GM21619 (cell line): ENCODE measurements around the gene DUSP16.
A peak's percentile ranks its signal among the peaks of the same experiment; 100 is the strongest.
"Not testable (repeated sequence)": the region's sequence is repeated elsewhere in the genome, so short reads cannot be mapped to it uniquely, and the experiment has no call there.

Experiments
- ATAC-seq: cut with Tn5 transposase; IDR thresholded peaks from one replicate; pipeline ENCODE4 v1.9.1; 2021; ENCODE audit not compliant: unreplicated experiment

The DUSP16 gene, protein sequence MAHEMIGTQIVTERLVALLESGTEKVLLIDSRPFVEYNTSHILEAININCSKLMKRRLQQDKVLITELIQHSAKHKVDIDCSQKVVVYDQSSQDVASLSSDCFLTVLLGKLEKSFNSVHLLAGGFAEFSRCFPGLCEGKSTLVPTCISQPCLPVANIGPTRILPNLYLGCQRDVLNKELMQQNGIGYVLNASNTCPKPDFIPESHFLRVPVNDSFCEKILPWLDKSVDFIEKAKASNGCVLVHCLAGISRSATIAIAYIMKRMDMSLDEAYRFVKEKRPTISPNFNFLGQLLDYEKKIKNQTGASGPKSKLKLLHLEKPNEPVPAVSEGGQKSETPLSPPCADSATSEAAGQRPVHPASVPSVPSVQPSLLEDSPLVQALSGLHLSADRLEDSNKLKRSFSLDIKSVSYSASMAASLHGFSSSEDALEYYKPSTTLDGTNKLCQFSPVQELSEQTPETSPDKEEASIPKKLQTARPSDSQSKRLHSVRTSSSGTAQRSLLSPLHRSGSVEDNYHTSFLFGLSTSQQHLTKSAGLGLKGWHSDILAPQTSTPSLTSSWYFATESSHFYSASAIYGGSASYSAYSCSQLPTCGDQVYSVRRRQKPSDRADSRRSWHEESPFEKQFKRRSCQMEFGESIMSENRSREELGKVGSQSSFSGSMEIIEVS

DNA sequence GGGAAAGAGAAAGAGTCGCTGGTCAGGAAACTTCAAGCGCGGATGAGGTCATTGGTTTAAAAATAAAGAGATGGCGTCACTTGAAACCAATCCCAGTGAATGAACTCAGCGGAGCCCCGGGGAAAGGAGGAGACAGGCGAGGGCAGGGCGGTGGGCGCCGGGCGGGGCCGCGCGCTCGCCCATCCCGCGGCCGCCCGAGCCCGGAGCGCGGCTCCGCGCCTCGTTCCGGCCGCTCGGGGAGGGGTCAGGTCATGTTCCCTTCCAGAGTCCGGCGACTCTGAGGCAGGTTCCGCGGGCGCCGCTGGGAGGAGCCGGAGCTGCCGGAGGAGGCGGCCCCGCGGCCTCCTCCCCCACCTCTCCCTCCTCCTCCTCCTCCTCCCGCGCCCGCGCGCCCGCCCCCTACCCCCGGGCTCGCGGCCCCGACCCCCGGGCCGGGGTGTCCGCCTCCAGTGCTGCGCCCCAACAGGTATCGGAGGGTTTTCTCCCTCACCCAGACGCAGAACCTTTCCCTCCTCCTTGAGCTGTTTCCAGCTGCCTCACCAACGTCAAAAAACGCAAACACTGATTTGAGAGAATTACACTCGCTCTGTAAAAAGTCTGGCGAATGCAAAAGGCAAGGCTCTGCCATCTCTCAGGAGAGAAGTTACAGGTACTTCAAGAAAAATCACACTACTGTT lies at the start of gene DUSP16:
TSS of gene DUSP16 (minus strand) at position 279 of the 677 bp plus-strand sequence. CDS start 41,765 bp downstream, outside the sequence.
- peak; percentile 72 for ATAC-seq

DNA sequence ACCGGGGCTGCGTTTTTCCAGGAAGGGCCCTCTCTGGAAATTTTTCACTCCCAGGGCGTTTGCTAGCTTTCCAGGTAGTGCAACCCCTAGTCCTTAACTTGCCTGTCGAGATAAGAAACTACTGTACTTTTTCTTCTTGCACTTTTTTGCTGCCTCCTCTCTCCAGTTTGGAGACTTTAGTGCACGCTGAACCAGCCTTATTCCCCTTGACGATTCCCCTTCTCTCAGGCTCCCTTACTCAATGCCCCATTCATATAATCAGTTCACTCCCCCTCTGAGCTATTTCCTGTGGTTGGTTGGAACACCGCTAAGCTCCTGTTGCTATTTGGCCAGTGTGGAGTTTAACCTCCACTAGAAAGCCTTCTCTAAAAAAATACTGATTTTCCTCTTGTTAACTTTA lies 49.7 kb upstream of the DUSP16 start:
- ATAC-seq: no peak

DNA sequence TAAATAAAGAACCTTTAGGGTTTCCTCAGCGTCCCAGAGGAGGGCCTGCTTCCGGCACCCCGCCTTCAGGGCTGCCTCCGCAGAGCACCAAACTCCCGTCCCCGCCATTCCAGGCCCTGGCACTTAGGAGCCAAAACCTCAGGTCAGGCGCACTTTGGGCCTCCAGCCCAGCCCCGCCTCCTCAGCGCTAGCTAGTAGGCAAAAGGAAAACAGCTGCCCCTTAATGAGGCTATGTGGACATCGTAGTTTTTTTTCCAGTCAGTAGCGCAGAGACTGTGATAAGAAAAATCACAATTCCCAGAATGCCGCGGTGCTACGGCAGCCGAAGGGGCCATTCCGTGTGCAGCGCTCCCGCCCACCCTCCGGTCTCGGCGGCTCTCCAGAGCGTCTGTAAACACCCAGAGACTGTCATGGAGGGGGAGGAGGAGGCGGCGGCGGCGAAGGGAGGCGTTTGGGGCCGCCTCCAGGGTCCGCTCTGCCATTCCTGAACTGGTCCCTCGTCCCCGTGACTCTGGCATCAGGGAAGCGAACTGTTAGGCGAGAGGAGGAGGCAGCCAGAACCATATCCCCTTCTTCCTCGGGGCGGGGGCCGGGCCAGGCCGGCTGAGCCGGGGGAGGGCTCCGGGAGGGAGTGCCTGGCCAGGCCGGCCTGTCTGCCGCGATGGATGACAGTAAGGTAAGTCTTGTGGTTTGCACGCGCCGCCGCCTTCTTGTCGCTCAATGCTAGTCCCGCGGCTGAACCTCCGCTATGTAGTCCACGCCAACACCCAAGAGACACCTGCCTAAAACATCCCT lies 49.0 kb upstream of the DUSP16 start, which contains the start of gene CREBL2:
TSS of gene CREBL2 (plus strand) at position 365 of the 795 bp plus-strand sequence. CDS start at position 662, 297 bp downstream.
- ATAC-seq: peak; percentile 66

DNA sequence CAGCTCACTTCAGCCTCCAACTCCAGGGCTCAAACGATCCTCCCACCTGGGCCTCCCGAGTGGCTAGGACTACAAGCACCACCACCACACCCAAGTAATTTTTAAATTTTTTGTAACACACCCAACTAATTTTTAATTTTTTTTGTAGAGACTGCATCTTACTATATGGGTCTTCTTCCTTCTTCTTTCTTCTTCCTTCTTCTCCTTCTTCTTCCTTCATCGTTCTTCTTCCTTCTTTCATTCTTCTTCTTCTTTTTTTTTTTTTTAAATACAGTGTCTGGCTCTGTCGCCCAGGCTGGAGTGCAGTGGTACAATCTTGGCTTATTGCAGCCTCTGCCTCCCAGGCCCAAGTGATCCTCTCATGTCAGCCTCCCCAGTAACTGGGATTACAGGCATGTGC lies 48.0 kb upstream of the DUSP16 start:
- ATAC-seq: no peak

DNA sequence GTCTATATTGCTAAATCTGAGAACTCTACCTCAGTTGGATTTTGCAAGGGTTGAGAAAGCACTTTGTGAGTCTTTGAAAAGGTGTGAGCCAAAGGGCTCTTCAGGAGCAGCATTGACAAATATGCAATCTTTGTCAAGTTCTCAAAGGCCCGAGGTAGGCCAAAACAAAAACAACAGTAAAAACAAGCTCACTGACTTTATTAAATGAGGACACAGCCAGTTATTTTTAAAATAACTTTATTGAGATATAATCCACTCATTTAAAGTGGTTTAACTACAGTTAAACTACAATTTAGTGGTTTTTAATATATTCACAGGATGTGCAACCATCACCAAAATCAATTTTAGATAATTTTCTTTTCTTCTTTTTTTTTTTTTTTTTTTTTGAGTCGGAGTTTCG lies 47.0 kb upstream of the DUSP16 start:
- no peak for ATAC-seq

DNA sequence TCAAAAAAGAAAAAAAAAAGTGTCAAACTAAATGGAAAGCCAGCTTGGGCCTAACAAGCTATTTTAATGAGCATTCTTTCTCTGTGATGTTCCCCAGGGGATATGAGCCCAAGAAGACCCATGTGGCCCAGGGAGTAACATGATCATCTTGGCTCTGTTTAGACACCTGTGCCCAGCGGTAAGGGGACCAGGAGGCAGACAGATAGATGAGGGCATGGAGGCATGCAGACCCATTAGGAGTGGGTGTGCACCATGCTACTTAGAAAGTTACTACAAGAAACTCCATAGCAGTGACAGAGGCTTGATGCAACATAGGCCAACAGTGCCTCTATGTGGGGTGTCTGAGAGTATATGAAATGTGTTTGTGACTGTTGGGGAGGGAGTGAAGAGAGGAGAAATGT lies 45.9 kb upstream of the DUSP16 start:
- ATAC-seq: no peak

DNA sequence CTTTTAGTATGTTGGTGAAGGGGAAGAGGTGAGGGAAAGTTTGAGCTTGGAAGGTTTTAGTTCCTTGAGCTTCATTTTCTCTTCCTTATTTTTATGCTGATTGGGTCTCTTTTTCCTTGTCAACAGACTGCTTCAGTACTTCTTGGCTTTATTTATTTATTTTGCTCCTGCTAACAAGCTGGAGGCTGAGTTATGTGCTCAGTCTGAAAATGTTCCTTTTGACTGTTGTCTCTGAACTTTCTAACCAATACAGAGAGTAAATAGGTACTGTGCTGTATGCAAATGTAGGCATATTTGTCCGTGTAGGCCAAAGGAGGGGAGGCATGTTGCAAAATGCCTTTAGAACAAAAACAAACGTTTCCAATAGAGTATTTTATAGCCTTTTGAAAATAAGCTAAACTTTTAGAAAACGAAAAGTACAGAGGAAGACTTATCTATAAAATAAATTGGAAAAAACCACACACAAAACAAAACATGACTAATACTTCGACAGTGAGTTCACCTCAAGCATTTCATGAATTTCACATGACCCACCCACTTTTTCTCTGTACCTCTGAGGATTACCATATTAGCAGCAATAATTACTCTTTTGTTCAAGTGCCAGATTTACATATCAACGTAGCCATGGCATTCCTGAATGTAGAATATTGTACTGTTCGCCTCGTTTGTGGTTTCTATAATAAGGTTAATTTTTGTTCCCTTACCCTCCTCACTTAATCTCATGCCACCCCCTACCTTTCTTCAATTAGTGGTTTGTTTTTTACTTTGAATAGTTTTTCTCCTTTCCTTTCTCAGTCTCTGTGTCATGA lies 44.3 kb upstream of the DUSP16 start:
- peak; percentile 40 for ATAC-seq

DNA sequence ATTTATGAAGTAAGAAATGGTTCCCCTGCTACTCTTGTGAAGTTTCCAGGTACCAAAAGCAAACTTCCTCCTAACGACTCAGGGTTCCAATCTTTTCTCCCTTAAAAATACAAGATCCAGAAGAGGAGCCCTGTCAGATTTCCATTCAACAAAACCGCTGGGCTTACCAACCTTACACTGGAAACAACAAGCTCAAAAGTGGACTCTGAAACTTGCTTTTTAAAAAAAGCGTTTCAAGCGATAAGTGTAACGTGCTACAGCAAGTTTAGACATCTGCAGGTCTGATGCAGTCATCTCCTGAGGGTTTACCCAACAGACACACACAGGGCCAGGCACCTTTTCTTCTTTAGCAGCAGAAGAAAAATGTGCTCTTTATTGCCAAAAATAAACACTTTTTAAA lies 42.1 kb upstream of the DUSP16 start:
- ATAC-seq: no peak

DNA sequence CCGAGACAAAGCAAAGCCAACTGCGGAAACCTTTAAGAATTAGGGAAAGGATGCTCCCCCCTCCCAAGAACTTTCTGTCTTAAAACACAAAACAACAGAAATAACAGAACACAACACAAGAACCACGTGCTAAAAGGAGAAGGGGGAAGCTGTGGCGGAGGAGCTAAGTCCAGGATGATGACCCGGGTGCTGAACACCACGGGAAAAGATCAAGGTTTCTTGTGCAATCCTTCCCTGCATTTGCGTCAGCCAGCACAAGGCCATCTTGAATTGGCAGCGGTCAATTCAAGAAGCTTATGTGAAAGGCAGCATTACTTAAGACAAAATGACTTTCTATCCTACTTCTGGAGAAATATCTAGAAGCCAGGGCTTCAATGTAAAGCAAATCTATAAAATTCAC lies 38.0 kb upstream of the DUSP16 start:
- no peak for ATAC-seq

DNA sequence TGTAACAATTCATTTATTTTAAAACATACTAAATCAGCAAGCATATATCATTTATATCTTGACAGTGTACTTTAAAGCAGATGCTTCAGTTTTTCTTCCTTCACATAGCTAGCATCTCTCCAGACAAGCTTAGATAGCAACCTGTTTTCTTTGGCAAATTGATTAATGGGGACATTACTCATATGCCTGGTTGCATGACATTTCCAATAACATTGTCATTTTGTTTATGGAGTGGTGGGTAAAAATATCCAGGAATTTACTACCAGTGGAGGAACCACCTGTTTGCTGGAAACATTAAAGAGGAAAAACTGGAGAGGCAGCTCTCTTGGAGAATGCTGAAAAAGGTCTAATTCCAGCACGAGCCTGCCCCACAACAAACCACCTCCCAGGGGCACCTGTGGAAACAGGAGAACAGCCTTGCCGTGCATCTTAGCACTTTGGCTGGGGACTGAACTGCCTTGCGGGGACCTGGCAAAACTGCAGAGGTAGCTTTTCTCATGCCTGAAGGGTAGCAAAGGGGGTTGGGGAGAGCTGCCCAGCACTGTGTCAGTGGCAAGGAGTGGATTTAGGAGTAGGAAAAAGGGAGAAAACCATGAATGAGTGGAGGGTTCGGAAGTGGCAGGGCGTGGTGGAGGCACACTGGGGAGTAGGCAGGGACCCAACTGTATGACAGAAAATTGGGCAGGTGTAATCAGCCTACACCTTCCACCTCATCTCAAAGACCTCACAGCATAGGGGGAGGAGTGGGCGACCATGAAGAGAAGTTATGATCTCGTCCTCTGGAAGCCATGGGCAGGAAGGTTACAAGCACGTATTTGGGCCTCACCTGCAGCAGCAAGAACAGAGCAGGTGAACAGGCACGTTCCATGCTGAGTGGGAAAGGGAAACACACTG lies 37.3 kb upstream of the DUSP16 start:
- ATAC-seq: no peak

DNA sequence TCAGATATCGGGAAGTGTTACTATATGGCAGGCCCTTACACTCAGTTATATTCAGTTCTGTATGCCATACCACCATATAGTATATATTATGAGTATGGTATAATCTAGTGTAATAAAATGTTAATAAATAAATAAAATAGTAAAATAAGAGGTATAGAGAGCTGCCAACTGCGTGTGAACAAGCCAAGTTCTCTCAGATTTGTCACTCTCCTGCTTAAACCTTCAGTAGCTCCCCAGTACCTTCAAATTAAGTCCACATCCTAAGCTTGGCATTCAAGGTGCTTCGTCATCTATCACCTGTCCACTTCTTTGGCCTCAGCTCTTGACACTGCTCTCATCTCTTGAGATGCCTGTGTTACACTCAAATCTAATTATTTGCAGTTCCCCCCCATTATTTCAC lies 36.2 kb upstream of the DUSP16 start:
- ATAC-seq: no peak

DNA sequence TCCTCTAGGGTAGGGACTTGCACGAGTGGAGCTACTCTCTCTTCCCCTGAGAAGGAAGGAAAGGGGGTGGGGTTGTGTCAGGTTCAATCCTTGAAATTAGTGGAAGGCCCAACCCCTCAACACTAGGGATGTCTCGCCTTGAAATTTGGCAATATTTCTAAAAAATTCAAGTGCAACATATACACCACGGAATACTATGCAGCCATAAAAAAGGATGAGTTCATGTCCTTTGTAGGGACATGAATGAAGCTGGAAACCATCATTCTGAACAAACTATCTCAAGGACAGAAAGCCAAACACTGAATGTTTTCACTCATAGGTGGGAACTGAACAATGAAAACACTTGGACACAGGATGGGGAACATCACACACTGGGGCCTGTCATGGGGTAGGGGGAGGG lies 33.9 kb upstream of the DUSP16 start:
- ATAC-seq: not testable (repeated sequence)

DNA sequence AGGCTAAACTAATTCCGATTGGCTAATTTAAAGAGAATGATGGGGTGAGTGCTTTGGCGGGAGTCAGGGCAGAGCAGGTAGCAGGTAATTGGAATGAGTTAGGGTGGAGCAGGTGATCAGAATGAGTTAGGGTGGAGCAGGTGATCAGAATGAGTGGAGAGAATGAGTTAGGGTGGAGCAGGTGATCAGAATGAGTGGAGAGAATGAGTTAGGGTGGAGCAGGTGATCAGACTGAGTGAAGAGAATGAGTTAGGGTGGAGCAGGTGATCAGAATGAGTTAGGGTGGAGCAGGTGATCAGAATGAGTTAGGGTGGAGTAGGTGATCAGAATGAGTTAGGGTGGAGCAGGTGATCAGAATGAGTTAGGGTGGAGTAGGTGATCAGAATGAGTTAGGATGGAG lies 33.3 kb upstream of the DUSP16 start:
- ATAC-seq: not testable (repeated sequence)

DNA sequence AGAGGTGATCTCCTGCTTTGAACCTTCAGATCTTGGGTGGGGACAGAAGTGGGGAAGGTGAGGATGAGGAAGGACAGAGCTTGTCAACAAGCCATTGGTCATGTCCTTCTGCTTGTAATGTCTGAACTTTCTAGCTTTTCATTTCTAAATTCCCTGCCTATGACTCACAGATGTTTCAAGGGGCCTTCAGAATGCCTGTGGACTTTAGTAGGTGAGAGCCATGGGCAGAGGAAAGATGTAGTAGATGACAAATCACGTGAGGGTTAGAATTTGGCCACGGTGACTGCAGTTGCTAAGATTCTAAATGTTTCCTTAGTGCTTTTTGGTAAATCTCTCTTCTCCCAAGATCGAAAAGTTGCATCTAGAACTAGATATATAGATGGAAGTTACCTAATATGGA lies 30.3 kb upstream of the DUSP16 start:
- ATAC-seq: no peak

DNA sequence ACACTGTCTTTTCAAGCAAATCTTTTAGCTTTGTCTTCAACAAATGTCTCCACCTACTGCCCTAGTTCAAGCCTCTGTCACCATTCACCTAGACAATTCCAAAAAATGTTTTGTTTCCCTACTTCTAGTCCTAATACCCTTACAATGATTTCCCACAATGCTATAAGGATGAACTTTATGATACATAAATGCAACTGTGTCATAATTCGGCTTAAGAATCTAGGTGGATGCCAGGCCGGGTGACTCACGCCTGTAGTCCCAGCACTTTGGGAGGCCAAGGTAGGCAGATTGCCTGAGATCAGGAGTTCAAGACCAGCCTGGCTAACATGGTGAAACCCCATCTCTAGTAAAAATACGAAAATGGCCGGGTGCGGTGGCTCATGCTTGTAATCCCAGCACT lies 28.3 kb upstream of the DUSP16 start:
- no peak for ATAC-seq

DNA sequence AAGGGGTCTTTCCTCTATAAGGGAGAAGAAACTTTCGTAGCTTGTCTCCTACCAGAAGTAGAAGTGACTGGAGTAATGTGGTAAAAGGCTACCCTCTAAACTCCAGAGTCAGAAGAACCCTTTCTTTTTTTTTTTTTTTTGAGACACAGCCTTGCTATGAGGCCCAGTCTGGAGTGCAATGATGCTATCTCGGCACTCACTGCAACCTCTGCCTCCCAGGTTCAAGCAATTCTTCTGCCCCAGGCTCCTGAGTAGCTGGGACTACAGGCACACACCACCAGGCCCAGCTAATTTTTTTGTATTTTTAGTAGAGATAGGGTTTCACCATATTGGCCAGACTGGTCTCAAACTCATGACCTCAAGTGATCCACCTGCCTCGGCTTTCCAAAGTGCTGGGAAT lies 25.8 kb upstream of the DUSP16 start:
- not testable (repeated sequence) for ATAC-seq

DNA sequence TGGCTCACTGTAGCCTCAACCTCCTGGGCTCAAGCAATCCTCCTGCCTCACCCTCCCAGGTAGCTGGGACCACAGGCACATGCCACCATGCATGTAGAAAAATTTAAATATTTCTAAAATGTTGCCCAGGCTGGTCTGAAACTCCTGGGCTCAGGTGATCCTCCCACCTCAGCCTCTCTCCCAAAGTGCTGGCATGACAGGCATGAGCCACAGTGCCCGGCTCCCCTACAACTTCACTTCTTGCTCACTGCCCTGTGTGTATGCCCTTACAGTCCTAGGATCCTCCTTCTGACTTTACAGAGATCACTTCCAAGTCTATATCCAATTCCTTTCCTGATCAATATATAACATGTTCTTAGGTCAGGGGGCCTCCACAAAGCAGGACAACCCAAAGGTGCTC lies 25.2 kb upstream of the DUSP16 start:
- no peak for ATAC-seq

DNA sequence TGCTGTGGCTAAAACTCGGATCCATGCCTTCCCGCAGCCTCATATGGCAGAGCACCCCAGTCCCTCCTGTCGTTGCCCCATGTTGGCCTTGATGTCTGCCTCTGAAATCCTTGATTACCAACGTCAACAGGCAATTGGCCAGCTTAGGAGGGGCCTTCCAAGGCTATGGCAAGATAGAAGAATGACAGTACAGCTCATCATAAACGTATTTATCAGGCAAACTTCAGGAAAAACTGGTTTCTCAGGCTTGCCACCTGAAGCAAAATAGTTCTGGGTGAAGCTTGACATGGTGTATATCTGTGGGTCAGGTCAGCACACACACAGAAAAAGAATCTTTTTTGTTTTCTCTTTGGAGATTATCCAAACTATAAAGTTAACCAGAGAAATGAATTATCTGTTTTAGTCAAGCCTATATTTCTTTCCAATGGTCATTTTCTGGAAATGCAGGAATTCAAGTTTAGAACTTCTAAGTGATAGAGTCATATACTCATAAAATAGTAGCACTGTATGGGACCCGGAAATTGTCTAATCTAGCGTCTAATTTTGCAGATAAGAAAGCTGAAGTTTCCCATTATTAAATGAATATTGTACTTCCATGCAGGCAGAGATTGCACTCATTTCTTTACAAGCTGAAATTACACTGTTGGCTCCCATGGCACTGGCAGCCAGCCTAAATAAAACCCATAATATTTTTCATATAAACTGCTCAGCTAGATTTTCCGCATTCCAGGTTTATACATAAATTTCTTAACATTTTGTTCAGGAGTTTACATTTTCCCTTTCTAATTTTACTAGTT lies 24.4 kb upstream of the DUSP16 start:
- no peak for ATAC-seq
